HEK293 (cell line): ENCODE data around the gene COL1A1.

Experiments used
- CTCF ChIA-PET: fragments of 350-600 bp; formaldehyde crosslinking; extraction: SDS; loops from one replicate; lab custom pipeline; 2021; ENCODE audit warnings: antibody characterized with exemption; lab: Yijun Ruan, JAX
- POLR2A ChIA-PET: fragments of 300-600 bp; formaldehyde crosslinking; extraction: SDS; loops from one replicate; lab custom pipeline; 2020; ENCODE audit warnings: antibody characterized with exemption, inconsistent platforms; lab: Yijun Ruan, JAX
- H3K27ac ChIP-seq: fragments of 200-500 bp; sonication (Bioruptor generic); 2 replicates; pipeline ENCODE4 v1.5.1; 2014; ENCODE audit warnings: low read depth, low read length, control low read depth, inconsistent platforms; ENCODE audit errors: extremely low read depth
- H3K36me3 ChIP-seq, 2 experiments: fragments of 200-500 bp in 1 of 2; sonication (Bioruptor generic) in 1 of 2; 1 replicate in 1 of 2; 2 replicates in 1 of 2; pipeline ENCODE4 v1.5.1; 2014 to 2017; ENCODE audit warnings: inconsistent platforms in 2 of 2, low read length in 2 of 2; ENCODE audit not compliant: control insufficient read depth in 2 of 2, insufficient read depth in 1 of 2
- H3K4me1 ChIP-seq: fragments of 200-500 bp; sonication (Bioruptor generic); 2 replicates; pipeline ENCODE4 v1.5.1; 2014; ENCODE audit warnings: mild to moderate bottlenecking, low read length, inconsistent platforms; ENCODE audit not compliant: control insufficient read depth, insufficient read depth
- H3K4me3 ChIP-seq: 2 replicates; pipeline ENCODE4 v1.5.1; 2011; ENCODE audit warnings: low read depth, mild to moderate bottlenecking, control low read depth, low read length, moderate library complexity
- H3K9me3 ChIP-seq: fragments of 200-500 bp; sonication (Bioruptor generic); 2 replicates; pipeline ENCODE4 v1.5.1; 2014; ENCODE audit warnings: low read depth, low read length, inconsistent platforms; ENCODE audit not compliant: control insufficient read depth, insufficient read depth
- GLIS2 ChIP-seq: fragments of 450-650 bp; formaldehyde crosslinking; IDR thresholded peaks from 2 replicates; pipeline ENCODE4 v1.5.1; 2016; ENCODE audit warnings: missing biosample characterization, missing genetic modification characterization
- HOXA7 ChIP-seq: sonication (generic); formaldehyde crosslinking; IDR thresholded peaks from 2 replicates; pipeline ENCODE4 v1.8.1; 2022; ENCODE audit warnings: missing genetic modification reagents, borderline replicate concordance
- KLF10 ChIP-seq: fragments of 450-650 bp; IDR thresholded peaks from 2 replicates; pipeline ENCODE4 v1.5.1; 2018; ENCODE audit warnings: missing biosample characterization, mild to moderate bottlenecking, missing genetic modification characterization
- KLF8 ChIP-seq: fragments of 450-650 bp; formaldehyde crosslinking; IDR thresholded peaks from 2 replicates; pipeline ENCODE4 v1.5.1; 2016; ENCODE audit warnings: missing biosample characterization, missing genetic modification characterization
- KLF9 ChIP-seq: fragments of 450-650 bp; formaldehyde crosslinking; IDR thresholded peaks from 2 replicates; pipeline ENCODE4 v1.5.1; 2016; ENCODE audit warnings: missing biosample characterization, missing genetic modification characterization, low read depth
- SP3 ChIP-seq: fragments of 450-650 bp; formaldehyde crosslinking; IDR thresholded peaks from 2 replicates; pipeline ENCODE4 v1.5.1; 2016; ENCODE audit warnings: missing biosample characterization, missing genetic modification characterization
- ZBTB1 ChIP-seq: fragments of 450-650 bp; formaldehyde crosslinking; IDR thresholded peaks from 2 replicates; pipeline ENCODE4 v1.5.1; 2016; ENCODE audit warnings: missing biosample characterization, missing genetic modification characterization
- ZIC2 ChIP-seq: fragments of 450-650 bp; formaldehyde crosslinking; IDR thresholded peaks from 2 replicates; pipeline ENCODE4 v1.5.1; 2016; ENCODE audit warnings: missing biosample characterization, missing genetic modification characterization
- ZNF112 ChIP-seq: fragments of 450-650 bp; formaldehyde crosslinking; IDR thresholded peaks from 2 replicates; pipeline ENCODE4 v1.5.0; 2017; ENCODE audit warnings: missing biosample characterization, missing genetic modification characterization
- ZNF114 ChIP-seq: fragments of 450-650 bp; formaldehyde crosslinking; IDR thresholded peaks from 2 replicates; pipeline ENCODE4 v1.5.0; 2017; ENCODE audit warnings: missing biosample characterization, missing genetic modification characterization
- ZNF140 ChIP-seq: fragments of 450-650 bp; formaldehyde crosslinking; IDR thresholded peaks from 2 replicates; pipeline ENCODE4 v1.5.1; 2016; ENCODE audit warnings: missing biosample characterization, missing genetic modification characterization
- ZNF155 ChIP-seq: fragments of 450-650 bp; formaldehyde crosslinking; IDR thresholded peaks from 2 replicates; pipeline ENCODE4 v1.5.1; 2016; ENCODE audit warnings: missing biosample characterization, missing genetic modification characterization
- ZNF19 ChIP-seq: fragments of 450-650 bp; formaldehyde crosslinking; IDR thresholded peaks from 2 replicates; pipeline ENCODE4; 2016; ENCODE audit warnings: missing biosample characterization, missing genetic modification characterization, low read depth
- ZNF221 ChIP-seq: fragments of 450-650 bp; formaldehyde crosslinking; IDR thresholded peaks from 2 replicates; pipeline ENCODE4 v1.5.1; 2017; ENCODE audit warnings: missing biosample characterization, missing genetic modification characterization, borderline replicate concordance
- ZNF248 ChIP-seq: fragments of 450-650 bp; formaldehyde crosslinking; IDR thresholded peaks from 2 replicates; pipeline ENCODE4 v1.5.1; 2017; ENCODE audit warnings: missing biosample characterization, missing genetic modification characterization
- ZNF341 ChIP-seq: fragments of 450-650 bp; formaldehyde crosslinking; IDR thresholded peaks from 2 replicates; pipeline ENCODE4; 2016; ENCODE audit warnings: low read depth, missing biosample characterization, missing genetic modification characterization
- ZNF366 ChIP-seq: fragments of 450-650 bp; formaldehyde crosslinking; conservative IDR thresholded peaks from 2 replicates; pipeline ENCODE4 v1.5.1; 2016; ENCODE audit warnings: missing biosample characterization, missing genetic modification characterization
- ZNF391 ChIP-seq: fragments of 450-650 bp; formaldehyde crosslinking; IDR thresholded peaks from 2 replicates; pipeline ENCODE4 v1.5.1; 2016; ENCODE audit warnings: low read depth, missing biosample characterization, missing genetic modification characterization, borderline replicate concordance
- ZNF394 ChIP-seq: fragments of 450-650 bp; formaldehyde crosslinking; IDR thresholded peaks from 2 replicates; pipeline ENCODE4 v1.5.1; 2016; ENCODE audit warnings: missing biosample characterization, missing genetic modification characterization, mild to moderate bottlenecking, moderate library complexity, borderline replicate concordance
- ZNF423 ChIP-seq: fragments of 450-650 bp; formaldehyde crosslinking; IDR thresholded peaks from 2 replicates; pipeline ENCODE4 v1.5.1; 2016; ENCODE audit warnings: missing biosample characterization, missing genetic modification characterization
- ZNF600 ChIP-seq: fragments of 450-650 bp; formaldehyde crosslinking; IDR thresholded peaks from 2 replicates; pipeline ENCODE4 v1.5.1; 2016; ENCODE audit warnings: missing biosample characterization, missing genetic modification characterization
- ZNF629 ChIP-seq: fragments of 450-650 bp; formaldehyde crosslinking; IDR thresholded peaks from 2 replicates; pipeline ENCODE4 v1.5.1; 2017; ENCODE audit warnings: missing biosample characterization, missing genetic modification characterization
- ZNF707 ChIP-seq: fragments of 450-650 bp; formaldehyde crosslinking; IDR thresholded peaks from 2 replicates; pipeline ENCODE4 v1.5.1; 2016; ENCODE audit warnings: missing biosample characterization, missing genetic modification characterization
- TF ChIP-seq, protein P1 (sequence below): fragments of 450-650 bp; formaldehyde crosslinking; IDR thresholded peaks from 2 replicates; pipeline ENCODE4 v1.5.1; 2016; ENCODE audit warnings: missing biosample characterization, missing genetic modification characterization
- TF ChIP-seq, protein P2 (sequence below): fragments of 450-650 bp; formaldehyde crosslinking; IDR thresholded peaks from 2 replicates; pipeline ENCODE4 v1.5.1; 2016; ENCODE audit warnings: missing biosample characterization, missing genetic modification characterization
- TF ChIP-seq, protein P3 (sequence below): fragments of 450-650 bp; formaldehyde crosslinking; IDR thresholded peaks from 2 replicates; pipeline ENCODE4 v1.5.1; 2017; ENCODE audit warnings: missing biosample characterization, missing genetic modification characterization

COL1A1 gene

GRCh38 chr17:50146230-50146926 lies 55.1 kb downstream of the COL1A1 start:
- Histone ChIP-seq H3K27ac (no peak overlapping the region), H3K4me1 (peaks cover 13% of the 10 kb centered on the region), H3K9me3 (no peaks in the 10 kb centered on the region), H3K4me3 (no peak overlapping the region), H3K36me3 (peaks cover 13 to 64% of the 10 kb centered on the region in 2 experiments; a peak in 2 of 3 replicates)
- ChIA-PET CTCF (interaction anchor here (0.6 to 7.4 kb wide), 7 partner anchors 9 to 126 kb away, joined by 3 to 105 read pairs (median 3); no protein-coding TSS in a partner anchor), POLR2A (interaction anchor here (1.1 kb wide), 1 partner anchor 16 kb away, joined by 4 read pairs; the partner anchor contains the start of gene SAMD14)
- TF ChIP-seq, protein P1, sequence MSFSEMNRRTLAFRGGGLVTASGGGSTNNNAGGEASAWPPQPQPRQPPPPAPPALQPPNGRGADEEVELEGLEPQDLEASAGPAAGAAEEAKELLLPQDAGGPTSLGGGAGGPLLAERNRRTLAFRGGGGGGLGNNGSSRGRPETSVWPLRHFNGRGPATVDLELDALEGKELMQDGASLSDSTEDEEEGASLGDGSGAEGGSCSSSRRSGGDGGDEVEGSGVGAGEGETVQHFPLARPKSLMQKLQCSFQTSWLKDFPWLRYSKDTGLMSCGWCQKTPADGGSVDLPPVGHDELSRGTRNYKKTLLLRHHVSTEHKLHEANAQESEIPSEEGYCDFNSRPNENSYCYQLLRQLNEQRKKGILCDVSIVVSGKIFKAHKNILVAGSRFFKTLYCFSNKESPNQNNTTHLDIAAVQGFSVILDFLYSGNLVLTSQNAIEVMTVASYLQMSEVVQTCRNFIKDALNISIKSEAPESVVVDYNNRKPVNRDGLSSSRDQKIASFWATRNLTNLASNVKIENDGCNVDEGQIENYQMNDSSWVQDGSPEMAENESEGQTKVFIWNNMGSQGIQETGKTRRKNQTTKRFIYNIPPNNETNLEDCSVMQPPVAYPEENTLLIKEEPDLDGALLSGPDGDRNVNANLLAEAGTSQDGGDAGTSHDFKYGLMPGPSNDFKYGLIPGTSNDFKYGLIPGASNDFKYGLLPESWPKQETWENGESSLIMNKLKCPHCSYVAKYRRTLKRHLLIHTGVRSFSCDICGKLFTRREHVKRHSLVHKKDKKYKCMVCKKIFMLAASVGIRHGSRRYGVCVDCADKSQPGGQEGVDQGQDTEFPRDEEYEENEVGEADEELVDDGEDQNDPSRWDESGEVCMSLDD (tag by site-specific recombination), result no peak
- no peak for TF ChIP-seq ZNF423 (tag by site-specific recombination)
- TF ChIP-seq ZNF394 (tag by site-specific recombination), result no peak
- no peak for TF ChIP-seq ZNF341
- peak; percentile 50; the same call in 1 of the 2 replicates for TF ChIP-seq GLIS2
- no peak for TF ChIP-seq SP3
- TF ChIP-seq ZNF391 (tag by site-specific recombination), result no peak
- TF ChIP-seq ZIC2 (tag by site-specific recombination), result peak; percentile 76
- TF ChIP-seq, protein P2, sequence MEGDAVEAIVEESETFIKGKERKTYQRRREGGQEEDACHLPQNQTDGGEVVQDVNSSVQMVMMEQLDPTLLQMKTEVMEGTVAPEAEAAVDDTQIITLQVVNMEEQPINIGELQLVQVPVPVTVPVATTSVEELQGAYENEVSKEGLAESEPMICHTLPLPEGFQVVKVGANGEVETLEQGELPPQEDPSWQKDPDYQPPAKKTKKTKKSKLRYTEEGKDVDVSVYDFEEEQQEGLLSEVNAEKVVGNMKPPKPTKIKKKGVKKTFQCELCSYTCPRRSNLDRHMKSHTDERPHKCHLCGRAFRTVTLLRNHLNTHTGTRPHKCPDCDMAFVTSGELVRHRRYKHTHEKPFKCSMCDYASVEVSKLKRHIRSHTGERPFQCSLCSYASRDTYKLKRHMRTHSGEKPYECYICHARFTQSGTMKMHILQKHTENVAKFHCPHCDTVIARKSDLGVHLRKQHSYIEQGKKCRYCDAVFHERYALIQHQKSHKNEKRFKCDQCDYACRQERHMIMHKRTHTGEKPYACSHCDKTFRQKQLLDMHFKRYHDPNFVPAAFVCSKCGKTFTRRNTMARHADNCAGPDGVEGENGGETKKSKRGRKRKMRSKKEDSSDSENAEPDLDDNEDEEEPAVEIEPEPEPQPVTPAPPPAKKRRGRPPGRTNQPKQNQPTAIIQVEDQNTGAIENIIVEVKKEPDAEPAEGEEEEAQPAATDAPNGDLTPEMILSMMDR (tag by site-specific recombination), result peak; percentile 15; the same call in 1 of the 2 replicates
- no peak for TF ChIP-seq ZNF248
- no peak for TF ChIP-seq KLF8 (tag by site-specific recombination)

DNA sequence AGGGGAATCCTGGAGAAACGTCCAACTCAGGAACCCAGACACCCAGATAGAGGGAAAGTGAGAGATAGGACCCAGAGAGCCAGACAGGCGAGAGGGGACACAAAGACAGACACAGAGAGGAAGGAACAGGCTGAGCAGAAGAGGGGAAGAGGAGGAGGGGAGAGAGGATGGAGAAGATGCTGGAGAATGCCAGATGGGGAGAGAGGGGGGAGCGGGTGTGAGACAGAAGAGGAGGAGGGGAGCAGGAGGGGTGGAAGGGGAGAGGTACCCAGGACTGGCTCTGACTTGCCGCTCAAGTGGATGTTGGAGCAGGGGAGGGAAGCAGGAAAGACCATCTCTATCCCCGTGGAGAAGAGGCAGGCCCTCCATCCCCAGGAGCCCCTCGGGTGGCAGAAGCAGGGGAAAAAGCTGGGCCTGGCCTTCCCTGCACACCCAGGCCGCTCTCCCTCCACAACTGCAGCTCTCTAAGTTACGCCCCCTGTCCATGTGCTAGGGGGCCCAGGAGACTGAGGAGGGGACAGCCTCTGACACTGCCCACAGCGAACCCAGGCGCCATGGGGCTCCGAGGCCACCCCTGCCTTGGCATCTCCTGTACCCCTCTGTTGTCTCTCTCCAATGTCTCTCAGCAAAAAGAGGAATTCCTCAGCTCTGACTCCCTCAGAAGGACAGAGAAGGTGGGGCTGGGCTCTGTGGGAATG lies 55.8 kb downstream of the COL1A1 start:
- CTCF ChIA-PET, result interaction anchor here (0.6 to 7.4 kb wide), 6 partner anchors 16 to 52 kb away, joined by 3 to 105 read pairs (median 3); partner anchors contain the start of gene PDK2
- Histone ChIP-seq H3K27ac (no peak overlapping the region), H3K36me3 (peaks cover 20 to 71% of the 10 kb centered on the region in 2 experiments; a peak in 2 of 3 replicates), H3K9me3 (no peaks in the 10 kb centered on the region), H3K4me3 (no peak overlapping the region), H3K4me1 (peaks cover 13% of the 10 kb centered on the region)
- TF ChIP-seq KLF10 (tag by site-specific recombination) (no peak), ZNF629 (tag by site-specific recombination) (no peak), ZNF155 (no peak), ZNF366 (tag by site-specific recombination) (peak; percentile 77), ZNF19 (tag by site-specific recombination) (no peak), KLF9 (no peak), HOXA7 (CRISPR knock-in tag) (no peak), ZNF221 (tag by site-specific recombination) (no peak), ZNF600 (tag by site-specific recombination) (no peak), ZNF707 (tag by site-specific recombination) (no peak), ZNF114 (tag by site-specific recombination) (no peak), ZNF112 (tag by site-specific recombination) (no peak), ZBTB1 (no peak), ZNF140 (tag by site-specific recombination) (no peak)
- TF ChIP-seq, protein P3, sequence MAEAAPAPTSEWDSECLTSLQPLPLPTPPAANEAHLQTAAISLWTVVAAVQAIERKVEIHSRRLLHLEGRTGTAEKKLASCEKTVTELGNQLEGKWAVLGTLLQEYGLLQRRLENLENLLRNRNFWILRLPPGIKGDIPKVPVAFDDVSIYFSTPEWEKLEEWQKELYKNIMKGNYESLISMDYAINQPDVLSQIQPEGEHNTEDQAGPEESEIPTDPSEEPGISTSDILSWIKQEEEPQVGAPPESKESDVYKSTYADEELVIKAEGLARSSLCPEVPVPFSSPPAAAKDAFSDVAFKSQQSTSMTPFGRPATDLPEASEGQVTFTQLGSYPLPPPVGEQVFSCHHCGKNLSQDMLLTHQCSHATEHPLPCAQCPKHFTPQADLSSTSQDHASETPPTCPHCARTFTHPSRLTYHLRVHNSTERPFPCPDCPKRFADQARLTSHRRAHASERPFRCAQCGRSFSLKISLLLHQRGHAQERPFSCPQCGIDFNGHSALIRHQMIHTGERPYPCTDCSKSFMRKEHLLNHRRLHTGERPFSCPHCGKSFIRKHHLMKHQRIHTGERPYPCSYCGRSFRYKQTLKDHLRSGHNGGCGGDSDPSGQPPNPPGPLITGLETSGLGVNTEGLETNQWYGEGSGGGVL, result peak; percentile 77
- POLR2A ChIA-PET, result interaction anchor here (1.1 kb wide), 1 partner anchor 15 kb away, joined by 4 read pairs; the partner anchor contains the start of gene SAMD14
